ENCODE data around the gene MRPS24. TPM values are rescaled to one million over a fixed set of nuclear protein-coding genes. Genes with fewer than 3 reads are reported as not detected.
A peak's percentile ranks its signal among the peaks of the same experiment; 100 is the strongest.

Gene MRPS24
- total and polyA plus RNA-seq, 2 of the 13 experiments (the other 11 are each of a cell fraction or from before 2014, with no cell fraction given) = 135 to 162 TPM

- TF ChIP-seq ETV5 (CRISPR knock-in tag; IDR thresholded peaks at IDR 0.05; ENCODE audit: borderline replicate concordance) (peak; percentile 9; the same call in 1 of the 2 replicates), MLXIP (CRISPR knock-in tag; IDR thresholded peaks at IDR 0.05; ENCODE audit: borderline replicate concordance) (no peak), ZNF660 (CRISPR knock-in tag; IDR thresholded peaks at IDR 0.05; ENCODE audit: borderline replicate concordance, low read depth) (no peak), HNRNPLL (IDR thresholded peaks at IDR 0.05; ENCODE audit: low read depth, low read length, poor library complexity, severe bottlenecking) (peak; percentile 45), MED8 (CRISPR knock-in tag; IDR thresholded peaks at IDR 0.05; ENCODE audit: insufficient replicate concordance) (peak; percentile 53), ZBTB20 (CRISPR knock-in tag; IDR thresholded peaks at IDR 0.05; ENCODE audit: borderline replicate concordance, low read depth) (peak; percentile 50; the same call in 1 of the 2 replicates), PBX3 (CRISPR knock-in tag; IDR thresholded peaks at IDR 0.05; ENCODE audit: borderline replicate concordance) (no peak), HBP1 (CRISPR knock-in tag; IDR thresholded peaks at IDR 0.05; ENCODE audit: low read depth) (0 out of 2 replicates have a peak, but pooled peaks have one; percentile 43), THAP11 (CRISPR knock-in tag; IDR thresholded peaks at IDR 0.05) (peak; percentile 79), LCORL (IDR thresholded peaks at IDR 0.05) (no peak), LCORL (CRISPR knock-in tag; IDR thresholded peaks at IDR 0.05) (peak; percentile 52; the same call in 1 of the 2 replicates), ZNF574 (CRISPR knock-in tag; IDR thresholded peaks at IDR 0.05) (peak; percentile 71; the same call in 1 of the 2 replicates), SKI (IDR thresholded peaks at IDR 0.05; ENCODE audit: partially characterized antibody) (peak; percentile 21), MAFF (IDR thresholded peaks at IDR 0.05; ENCODE audit: low read depth, low read length) (no peak), TAF1 (CRISPR knock-in tag; IDR thresholded peaks at IDR 0.05) (peak; percentile 99), NBN (conservative IDR thresholded peaks at IDR 0.05) (no peak), KLF13 (CRISPR knock-in tag; IDR thresholded peaks at IDR 0.05) (no peak), MAFG (CRISPR knock-in tag; IDR thresholded peaks at IDR 0.05) (no peak), ZNF138 (CRISPR knock-in tag; IDR thresholded peaks at IDR 0.05; ENCODE audit: low read depth) (peak; percentile 86), HNF4G (IDR thresholded peaks at IDR 0.05; ENCODE audit: borderline replicate concordance, low read depth, low read length) (peak; percentile 89), HNF4G (CRISPR knock-in tag; IDR thresholded peaks at IDR 0.05; ENCODE audit: borderline replicate concordance, low read depth) (peak; percentile 71; the same call in 1 of the 2 replicates)
Observed at GRCh38 chr7:43869006-43869866, at the start of gene MRPS24 (continued).

Measured in HepG2 (cell line).